Tibial nerve (tissue), 4 donors: ENCODE results near the gene MATN1.

ENCODE experiments used
- CTCF ChIP-seq, 5 experiments: fragments of 200-600 bp in 3 of 5; fragments of 450-650 bp in 2 of 5; sonication (generic) in 3 of 5; IDR thresholded peaks; one replicate each; pipeline ENCODE4 v1.5.1; 2016 to 2019; ENCODE audit warnings: antibody characterized with exemption in 5 of 5, mild to moderate bottlenecking in 3 of 5, moderate library complexity in 2 of 5
- EP300 ChIP-seq, 2 donors: sonication (generic); formaldehyde crosslinking; IDR thresholded peaks; one replicate each; pipeline ENCODE4 v1.6.1; 2017; ENCODE audit warnings: antibody characterized with exemption in 2 of 2, mild to moderate bottlenecking in 1 of 2
- POLR2A ChIP-seq, 2 donors: fragments of 450-650 bp; IDR thresholded peaks; one replicate each; pipeline ENCODE4 v1.6.1; 2017; ENCODE audit warnings: antibody characterized with exemption in 2 of 2, mild to moderate bottlenecking in 2 of 2, moderate library complexity in 2 of 2

- no peak for TF ChIP-seq EP300 (IDR thresholded peaks at IDR 0.05)
- no peak for TF ChIP-seq CTCF (IDR thresholded peaks at IDR 0.05)
- no peak for TF ChIP-seq POLR2A (IDR thresholded peaks at IDR 0.05)
Observed at GRCh38 chr1:30680429-30680828, 43.0 kb downstream of the MATN1 start.
